Skeletal muscle tissue (tissue), 4 donors: Measurements from ENCODE around the gene TXNRD3. TPM values are rescaled to one million over a fixed set of nuclear protein-coding genes. Genes with fewer than 3 reads are reported as not detected.

Experiments
- H3K27ac ChIP-seq: one replicate; pipeline ENCODE4 v1.7.0; 2013; ENCODE audit warnings: mild to moderate bottlenecking, low read depth, low read length, inconsistent platforms
- H3K27me3 ChIP-seq, 3 donors: one replicate each; pipeline ENCODE4 v1.7.0; 2013; ENCODE audit warnings: low read length in 3 of 3; ENCODE audit not compliant: control insufficient read depth in 3 of 3, insufficient read depth in 3 of 3
- H3K36me3 ChIP-seq, 3 donors: one replicate each; pipeline ENCODE4 v1.7.0; 2013; ENCODE audit warnings: low read length in 3 of 3; ENCODE audit not compliant: control insufficient read depth in 3 of 3, insufficient read depth in 3 of 3
- H3K4me1 ChIP-seq, 3 donors: one replicate each; pipeline ENCODE4 v1.7.0; 2013; ENCODE audit warnings: low read length in 3 of 3, mild to moderate bottlenecking in 3 of 3; ENCODE audit not compliant: control insufficient read depth in 3 of 3, insufficient read depth in 3 of 3
- H3K4me3 ChIP-seq, 3 donors: one replicate each; pipeline ENCODE4 v1.7.0; 2013; ENCODE audit warnings: low read length in 3 of 3
- H3K9ac ChIP-seq, 3 donors: one replicate each; pipeline ENCODE4 v1.7.0; 2013; ENCODE audit warnings: low read length in 3 of 3, mild to moderate bottlenecking in 3 of 3, moderate library complexity in 2 of 3, low read depth in 1 of 3
- H3K9me3 ChIP-seq, 3 donors: one replicate each; pipeline ENCODE4 v1.7.0; 2013; ENCODE audit warnings: low read length in 3 of 3; ENCODE audit not compliant: control insufficient read depth in 3 of 3
- total RNA-seq: library from RNA; depleted of rRNA; stranded (reverse); fragments of >200 nt; gene quantifications from one replicate; pipeline ENCODE4 v1.2.3, GENCODE V29; 2014
- donor health status: Osteomylitis.

Gene TXNRD3
- total RNA-seq, 1 donor from 2014 or later: 16.2 TPM

DNA sequence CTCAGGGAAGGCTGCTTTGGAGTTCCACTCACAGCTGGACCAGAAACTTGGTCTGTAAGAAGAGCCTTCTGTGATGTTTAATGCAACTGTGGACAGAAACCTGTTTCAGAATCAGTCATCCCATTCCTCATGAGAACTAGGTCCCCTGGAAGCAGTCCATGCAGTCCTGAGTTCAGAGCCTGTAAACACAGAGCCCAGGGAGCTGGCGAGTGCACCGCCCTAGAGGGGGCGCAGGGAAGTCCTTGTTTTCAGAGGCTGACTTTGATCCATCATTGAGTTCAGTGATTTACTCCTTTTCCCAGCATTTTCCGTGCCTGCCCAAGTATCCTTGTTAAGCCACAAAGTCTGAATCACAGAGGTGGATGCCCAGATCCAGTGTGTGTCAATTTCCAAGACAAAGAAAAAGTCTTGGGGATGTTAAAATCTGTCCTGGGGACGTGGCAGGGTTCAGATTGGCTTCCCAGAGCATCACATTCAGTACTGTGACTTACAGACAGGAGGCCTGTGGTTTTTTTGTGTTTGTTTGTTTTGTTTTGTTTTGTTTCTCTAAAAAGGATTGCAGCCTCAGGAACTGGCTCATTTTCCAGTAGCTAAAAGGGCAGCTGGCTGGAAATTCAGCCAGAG is 9.8 kb upstream of the TXNRD3 start:
- Histone ChIP-seq H3K4me1 (peaks cover 3 to 8% (median 6%) of the 10 kb centered on the region in 3 donors), H3K27me3 (peaks cover 4 to 17% (median 13%) of the 10 kb centered on the region in 3 donors), H3K4me3 (no peak overlapping the region), H3K9me3 (no peaks in the 10 kb centered on the region), H3K9ac (no peak overlapping the region), H3K27ac (no peak overlapping the region), H3K36me3 (no peaks in the 10 kb centered on the region)

- H3K4me3 ChIP-seq: no peak overlapping the region
- H3K27me3 ChIP-seq: peaks cover 4 to 17% (median 13%) of the 10 kb centered on the region in 3 donors
- H3K36me3 ChIP-seq: no peaks in the 10 kb centered on the region
- no peak overlapping the region for H3K27ac ChIP-seq
- H3K9ac ChIP-seq: no peak overlapping the region
- H3K4me1 ChIP-seq: peaks cover 3 to 8% (median 6%) of the 10 kb centered on the region in 3 donors
- H3K9me3 ChIP-seq: no peaks in the 10 kb centered on the region
Observed at GRCh38 chr3:126663750-126664149, 8.8 kb upstream of the TXNRD3 start.

GRCh38 chr3:126663257-126663656 is 8.3 kb upstream of the TXNRD3 start:
- Histone ChIP-seq H3K27ac (no peak overlapping the region), H3K9ac (no peak overlapping the region), H3K4me1 (peaks cover 3 to 8% (median 6%) of the 10 kb centered on the region in 3 donors), H3K36me3 (no peaks in the 10 kb centered on the region), H3K27me3 (peaks cover 4 to 17% (median 13%) of the 10 kb centered on the region in 3 donors), H3K4me3 (no peak overlapping the region), H3K9me3 (no peaks in the 10 kb centered on the region)

DNA sequence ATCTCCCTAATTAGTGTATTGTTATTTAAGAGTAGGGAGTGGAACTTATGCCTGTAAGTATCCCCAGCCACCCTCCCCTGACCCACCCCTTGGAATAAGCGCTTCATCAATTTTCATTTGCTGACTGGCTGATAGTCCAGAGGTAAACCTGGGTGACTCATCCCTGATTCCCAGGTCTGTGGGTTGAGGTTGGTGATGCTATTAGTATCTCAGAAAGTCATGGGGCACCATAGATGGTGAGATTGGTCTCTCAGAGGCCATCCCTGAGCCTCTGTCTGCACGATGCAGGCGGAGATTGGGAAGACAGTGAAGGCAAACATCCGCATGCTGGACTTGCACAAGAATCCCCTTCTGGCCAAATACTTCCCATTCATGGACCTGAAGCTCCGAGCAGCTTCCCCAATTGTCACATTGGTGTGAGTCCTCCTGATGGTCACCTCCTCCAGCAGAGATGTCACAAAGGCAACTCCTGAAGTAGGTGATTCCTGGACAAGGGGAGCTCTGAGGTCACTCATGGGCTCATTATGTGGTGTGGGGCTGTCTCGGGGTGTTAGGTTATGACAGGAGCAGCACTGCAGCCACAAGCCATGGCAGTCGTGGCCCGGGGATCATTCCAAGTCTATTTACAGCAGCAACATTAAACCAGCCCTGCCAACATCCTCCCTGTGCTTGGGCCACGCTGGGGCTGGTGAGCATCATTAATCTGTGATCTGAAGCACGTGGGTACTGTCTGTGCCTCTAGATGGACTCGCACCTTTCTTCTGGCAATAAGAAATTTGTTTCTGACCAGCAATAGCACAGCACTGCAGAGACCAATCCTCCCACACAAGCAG is 6.8 kb upstream of the TXNRD3 start:
- Histone ChIP-seq H3K27ac (no peak overlapping the region), H3K4me3 (no peak overlapping the region), H3K4me1 (peaks cover 3 to 8% (median 6%) of the 10 kb centered on the region in 3 donors), H3K9me3 (no peaks in the 10 kb centered on the region), H3K36me3 (no peaks in the 10 kb centered on the region), H3K27me3 (peaks cover 4 to 17% (median 13%) of the 10 kb centered on the region in 3 donors), H3K9ac (no peak overlapping the region)

DNA sequence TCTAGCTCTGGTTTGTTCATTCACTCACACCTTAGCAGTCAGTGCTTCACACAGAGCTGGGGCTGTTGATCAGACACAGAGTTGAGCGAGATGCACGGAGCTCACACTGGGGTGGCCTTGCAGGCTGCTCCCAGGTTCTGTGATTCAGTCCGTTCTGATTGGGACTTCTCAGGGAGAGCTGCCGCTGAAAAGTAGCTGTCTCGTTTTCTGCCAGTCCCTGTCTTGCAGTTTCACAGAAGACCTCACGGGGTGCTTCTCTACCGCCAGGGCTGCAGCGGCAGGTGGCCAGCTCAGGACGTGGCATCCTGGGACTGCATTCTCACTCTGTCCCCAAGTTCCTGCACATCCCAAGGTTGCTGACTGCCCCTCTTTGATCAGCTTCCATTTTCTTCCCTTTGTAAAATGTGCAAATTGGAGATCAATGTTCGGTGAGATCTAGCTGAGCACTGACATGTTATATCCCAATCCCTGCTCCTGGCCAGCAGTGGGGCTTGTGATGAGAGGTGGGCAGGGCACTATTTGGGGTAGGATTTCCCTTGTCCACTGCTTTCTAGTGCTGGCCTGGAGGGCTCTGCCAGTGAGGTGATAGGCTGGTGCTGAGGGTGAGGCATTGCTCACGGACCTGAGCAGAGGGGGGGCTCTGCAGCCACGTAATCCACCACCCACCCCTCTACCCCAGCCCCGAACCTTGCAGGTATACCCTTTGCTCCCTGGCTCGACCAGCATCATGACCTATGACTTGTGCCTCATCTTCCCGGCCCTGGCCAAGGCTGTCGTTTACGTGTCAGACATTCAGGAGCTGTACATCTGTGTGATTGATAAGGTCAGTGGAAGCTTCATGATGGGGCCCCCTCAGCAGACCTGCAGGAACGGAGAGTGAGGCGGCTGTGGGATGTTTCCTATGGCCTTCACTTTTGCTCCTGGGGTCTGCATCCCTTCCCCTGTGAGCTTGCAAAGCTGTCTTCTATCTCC is 5.3 kb upstream of the TXNRD3 start:
- Histone ChIP-seq H3K36me3 (no peaks in the 10 kb centered on the region), H3K4me3 (no peak overlapping the region), H3K4me1 (peaks cover 5 to 10% (median 10%) of the 10 kb centered on the region in 3 donors), H3K9ac (no peak overlapping the region), H3K27ac (no peak overlapping the region), H3K9me3 (no peaks in the 10 kb centered on the region), H3K27me3 (peaks cover 4 to 17% (median 13%) of the 10 kb centered on the region in 3 donors)

DNA sequence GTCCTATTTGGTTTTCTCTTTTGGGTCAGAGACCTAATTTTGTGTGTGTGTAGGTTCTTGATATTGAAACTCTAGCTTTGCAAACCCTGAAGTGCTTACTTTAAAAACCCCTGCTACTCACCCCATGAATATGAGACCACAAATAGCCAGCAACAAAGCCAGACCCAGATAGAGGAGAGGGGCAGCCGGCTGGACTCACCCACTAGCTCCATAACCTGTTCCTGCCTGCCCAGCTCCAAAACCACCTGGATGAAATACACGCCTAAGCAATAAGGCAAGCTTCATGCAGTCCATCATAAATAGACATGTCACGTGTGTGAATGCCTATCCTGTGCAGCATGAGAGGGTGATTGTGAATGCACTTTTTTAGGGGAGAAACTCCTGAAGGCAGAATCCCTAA is 3.7 kb upstream of the TXNRD3 start:
- H3K36me3 ChIP-seq: no peaks in the 10 kb centered on the region

DNA sequence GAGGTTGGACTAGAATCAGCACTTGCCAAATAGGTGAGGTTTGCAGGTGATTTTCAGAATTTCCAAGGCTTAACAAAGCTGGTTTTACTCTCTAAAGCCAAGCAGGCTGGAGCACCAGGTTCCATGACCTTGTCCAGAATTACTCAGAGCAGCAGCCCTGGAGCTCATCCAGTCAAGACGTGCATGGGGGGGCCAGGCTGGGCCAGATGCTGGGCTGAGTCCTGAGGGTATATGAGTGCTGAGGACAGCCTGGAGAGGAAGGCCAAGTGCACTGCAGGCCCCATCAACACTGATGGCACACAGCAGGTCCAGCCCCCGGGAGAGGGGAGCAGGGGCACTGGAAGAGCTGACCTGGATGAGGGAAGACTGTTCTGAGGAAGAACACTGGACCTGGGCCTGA is 3.0 kb upstream of the TXNRD3 start:
- no peaks in the 10 kb centered on the region for H3K36me3 ChIP-seq
- H3K9me3 ChIP-seq: no peaks in the 10 kb centered on the region
- peaks cover 7 to 11% (median 11%) of the 10 kb centered on the region in 3 donors for H3K4me1 ChIP-seq
- no peak overlapping the region for H3K9ac ChIP-seq
- H3K4me3 ChIP-seq: no peak overlapping the region
- no peak overlapping the region for H3K27ac ChIP-seq
- H3K27me3 ChIP-seq: peaks cover 4 to 13% (median 4%) of the 10 kb centered on the region in 3 donors

More for the DNA sequence above, 3.7 kb upstream of the TXNRD3 start:
- H3K27ac ChIP-seq: no peak overlapping the region
- H3K4me1 ChIP-seq: peaks cover 7 to 11% (median 11%) of the 10 kb centered on the region in 3 donors
- H3K4me3 ChIP-seq: no peak overlapping the region
- peaks cover 4 to 17% (median 10%) of the 10 kb centered on the region in 3 donors for H3K27me3 ChIP-seq
- H3K9me3 ChIP-seq: no peaks in the 10 kb centered on the region
- H3K9ac ChIP-seq: no peak overlapping the region

- Histone ChIP-seq H3K9ac (no peak overlapping the region), H3K4me1 (peaks cover 4 to 5% (median 5%) of the 10 kb centered on the region in 3 donors), H3K27ac (no peak overlapping the region), H3K36me3 (no peaks in the 10 kb centered on the region), H3K4me3 (no peak overlapping the region), H3K27me3 (peaks cover 0 to 7% (median 4%) of the 10 kb centered on the region in 3 donors), H3K9me3 (no peaks in the 10 kb centered on the region)
Observed at GRCh38 chr3:126656371-126657134, 1.6 kb upstream of the TXNRD3 start.

GRCh38 chr3:126655887-126656286 is 963 bp upstream of the TXNRD3 start:
- no peaks in the 10 kb centered on the region for H3K9me3 ChIP-seq
- H3K4me1 ChIP-seq: peaks cover 3 to 5% (median 4%) of the 10 kb centered on the region in 3 donors
- H3K9ac ChIP-seq: no peak overlapping the region
- H3K27ac ChIP-seq: no peak overlapping the region
- H3K27me3 ChIP-seq: peaks cover 0 to 7% (median 4%) of the 10 kb centered on the region in 3 donors
- H3K36me3 ChIP-seq: no peaks in the 10 kb centered on the region
- no peak overlapping the region for H3K4me3 ChIP-seq
